GM19468 (cell line): ENCODE measurements around the gene MAP2K2.

Source experiments
- ATAC-seq: cut with Tn5 transposase; IDR thresholded peaks from one replicate; pipeline ENCODE4 v1.9.1; 2021; ENCODE audit warnings: mild to moderate bottlenecking, moderate library complexity, moderate number of reproducible peaks; ENCODE audit not compliant: unreplicated experiment; ENCODE audit errors: extremely low read depth

The MAP2K2 gene

GRCh38 chr19:4051175-4052101 is 72.5 kb downstream of the MAP2K2 start:
- ATAC-seq: no peak

- no peak for ATAC-seq
These were observed 74.5 kb downstream of the MAP2K2 start for GRCh38 chr19:4049432-4049831.

GRCh38 chr19:4046946-4047683 is 76.8 kb downstream of the MAP2K2 start:
- ATAC-seq: no peak

GRCh38 chr19:4046362-4046691 is 77.6 kb downstream of the MAP2K2 start:
- no peak for ATAC-seq

- no peak for ATAC-seq
These were observed 78.1 kb downstream of the MAP2K2 start for GRCh38 chr19:4045597-4046361.

- no peak for ATAC-seq
These were observed 78.9 kb downstream of the MAP2K2 start for GRCh38 chr19:4044990-4045465.

- no peak for ATAC-seq
These were observed 79.8 kb downstream of the MAP2K2 start for GRCh38 chr19:4043966-4044715.

- ATAC-seq: no peak
These were observed 80.5 kb downstream of the MAP2K2 start for GRCh38 chr19:4043401-4043800.

GRCh38 chr19:4042731-4043082 is 81.2 kb downstream of the MAP2K2 start:
- no peak for ATAC-seq

- ATAC-seq: no peak
These were observed 81.7 kb downstream of the MAP2K2 start for GRCh38 chr19:4042064-4042730.
